ENCODE measurements around the gene CDON.

The CDON gene

GRCh38 chr11:126082251-126083109 is 19.8 kb upstream of the CDON start:
- DNase-seq = no peak

DNA sequence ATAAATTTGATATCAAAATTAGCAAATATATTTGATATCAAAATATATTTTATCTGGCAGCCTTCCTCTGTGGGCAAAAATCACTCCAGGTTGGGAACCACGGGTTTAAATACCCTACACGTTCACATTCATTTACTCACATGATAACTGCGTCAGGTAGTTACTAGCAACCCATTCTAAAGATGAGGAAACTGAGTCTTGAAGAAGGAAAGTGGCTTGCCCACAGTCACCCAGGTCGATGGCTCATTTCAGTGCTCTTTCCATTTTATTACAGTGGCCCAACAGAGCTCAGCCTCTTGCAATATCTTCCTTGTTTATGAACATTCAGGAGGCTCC is 19.2 kb upstream of the CDON start:
- no peak for DNase-seq

- DNase-seq = peak; percentile 11
Measured at GRCh38 chr11:126080161-126080941, 17.7 kb upstream of the CDON start.

- DNase-seq = no peak
Measured at GRCh38 chr11:126079621-126080124, 17.0 kb upstream of the CDON start.

DNA sequence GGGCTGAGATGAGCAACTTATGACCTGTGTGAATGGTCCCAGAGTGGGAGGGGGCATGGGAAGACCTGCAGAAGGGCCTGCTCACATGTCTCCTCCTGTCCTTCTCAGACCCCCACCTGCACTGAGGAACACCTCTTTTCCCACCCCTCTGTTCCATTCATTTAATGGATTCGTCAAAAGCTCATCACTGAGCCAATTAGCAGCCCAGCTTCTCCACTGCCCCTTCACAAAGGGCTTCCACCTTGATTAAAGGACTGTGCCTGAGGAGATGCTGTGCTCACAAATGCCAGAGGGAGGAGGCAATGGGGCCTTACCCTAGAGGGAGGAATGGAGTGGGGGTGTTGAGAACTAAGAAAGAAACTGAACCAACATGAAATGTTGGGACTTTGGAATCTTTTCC is 14.0 kb upstream of the CDON start:
- DNase-seq = no peak

- no peak for DNase-seq
Measured at GRCh38 chr11:126072801-126073594, 10.3 kb upstream of the CDON start.

DNA sequence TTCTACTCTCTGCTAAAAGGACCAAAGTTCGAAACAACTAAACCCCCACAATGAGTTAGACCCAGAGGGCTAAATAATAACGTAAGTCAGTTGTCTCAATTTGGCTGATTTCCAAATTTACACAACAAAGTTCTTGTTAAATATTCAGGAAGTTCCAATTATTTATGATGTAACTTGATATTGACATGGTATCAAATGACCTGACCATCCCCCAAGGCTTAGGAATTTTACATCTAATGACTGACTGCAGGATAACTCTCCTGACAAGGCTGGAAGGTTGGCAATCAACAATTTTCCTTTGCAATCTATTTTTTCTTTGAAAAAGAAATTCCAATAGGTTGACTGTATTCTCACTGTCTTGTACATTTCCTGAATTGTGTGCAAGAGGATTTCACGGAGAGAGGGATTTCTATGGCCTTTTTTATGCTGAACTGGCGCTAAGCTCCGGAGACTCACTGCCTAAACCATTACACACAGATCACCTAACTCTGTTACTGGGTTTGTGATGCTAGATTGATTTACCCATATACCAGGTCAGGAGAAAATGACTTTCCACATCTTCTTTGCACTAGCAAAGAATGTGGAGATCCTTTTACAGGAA is 9.6 kb upstream of the CDON start:
- no peak for DNase-seq

- DNase-seq = no peak
Measured at GRCh38 chr11:126063507-126063852, 814 bp upstream of the CDON start.

DNA sequence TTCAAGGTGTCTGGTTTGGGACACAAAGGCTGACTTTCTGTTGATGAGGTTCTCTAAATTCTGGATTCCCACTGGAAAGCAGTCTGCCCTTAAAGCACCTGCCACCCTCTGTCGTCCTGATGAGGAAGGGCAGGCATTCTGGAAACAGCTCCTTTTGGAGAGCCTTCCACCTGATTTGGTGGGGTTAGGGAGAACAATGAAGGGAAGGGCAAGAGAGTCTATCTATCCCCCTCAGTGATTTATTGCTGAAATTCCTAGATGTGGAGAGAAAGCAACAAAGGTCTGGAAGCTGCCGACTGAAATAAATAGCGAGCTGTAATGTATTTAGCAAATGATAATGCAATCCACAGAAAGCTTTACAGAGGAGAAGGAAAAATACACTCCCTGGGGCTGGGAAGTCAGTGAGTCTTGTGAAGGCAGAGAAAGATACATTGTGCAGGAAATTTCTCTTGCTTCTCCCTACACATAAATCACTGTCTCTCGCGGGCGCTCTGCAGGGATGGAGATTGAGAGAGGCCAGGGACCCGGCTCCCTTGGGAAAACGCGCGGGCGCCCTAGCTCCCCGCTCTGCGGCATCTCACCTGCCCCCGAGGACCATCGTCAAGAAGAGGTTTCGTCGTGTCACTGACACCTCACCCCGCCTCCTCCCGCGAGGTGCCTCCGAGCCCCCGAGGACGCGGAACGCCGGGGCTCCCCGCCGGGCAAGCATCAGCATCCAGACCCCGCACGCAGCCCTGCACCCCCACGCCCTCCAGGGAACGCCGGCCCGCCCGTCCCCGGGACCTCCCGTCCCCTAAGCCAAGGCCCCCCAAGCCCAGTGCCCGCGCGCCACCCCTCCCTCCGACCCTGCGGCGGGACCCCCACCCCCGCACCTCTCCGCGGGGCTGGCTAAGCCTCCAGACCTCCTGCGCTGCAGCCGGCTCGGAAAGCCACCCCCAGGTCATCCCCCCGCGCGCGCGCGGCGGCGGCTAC is 673 bp downstream of the CDON start:
- peak; percentile 12 for DNase-seq

DNA sequence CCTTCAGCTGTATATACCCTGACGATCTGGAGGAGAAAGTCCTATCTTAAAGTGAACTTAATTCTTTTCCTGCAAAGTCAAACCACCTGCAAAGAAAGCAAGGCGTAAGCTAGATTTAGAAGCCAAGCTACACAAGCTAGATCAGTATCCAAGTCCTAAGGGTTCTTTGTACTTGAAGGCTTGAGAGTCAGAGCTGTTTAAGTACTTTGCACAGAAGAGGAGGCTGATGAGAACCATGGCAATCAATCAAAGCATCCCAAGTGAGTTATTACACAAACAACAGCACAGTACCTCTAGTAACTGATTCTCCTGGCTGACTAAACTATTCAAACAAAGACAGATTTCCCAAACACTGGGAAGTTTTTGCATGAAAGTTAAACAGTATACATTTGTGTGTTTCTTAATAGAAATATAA is 1.9 kb downstream of the CDON start:
- no peak for DNase-seq

GRCh38 chr11:126059238-126059781 is 3.4 kb downstream of the CDON start:
- DNase-seq = no peak

DNA sequence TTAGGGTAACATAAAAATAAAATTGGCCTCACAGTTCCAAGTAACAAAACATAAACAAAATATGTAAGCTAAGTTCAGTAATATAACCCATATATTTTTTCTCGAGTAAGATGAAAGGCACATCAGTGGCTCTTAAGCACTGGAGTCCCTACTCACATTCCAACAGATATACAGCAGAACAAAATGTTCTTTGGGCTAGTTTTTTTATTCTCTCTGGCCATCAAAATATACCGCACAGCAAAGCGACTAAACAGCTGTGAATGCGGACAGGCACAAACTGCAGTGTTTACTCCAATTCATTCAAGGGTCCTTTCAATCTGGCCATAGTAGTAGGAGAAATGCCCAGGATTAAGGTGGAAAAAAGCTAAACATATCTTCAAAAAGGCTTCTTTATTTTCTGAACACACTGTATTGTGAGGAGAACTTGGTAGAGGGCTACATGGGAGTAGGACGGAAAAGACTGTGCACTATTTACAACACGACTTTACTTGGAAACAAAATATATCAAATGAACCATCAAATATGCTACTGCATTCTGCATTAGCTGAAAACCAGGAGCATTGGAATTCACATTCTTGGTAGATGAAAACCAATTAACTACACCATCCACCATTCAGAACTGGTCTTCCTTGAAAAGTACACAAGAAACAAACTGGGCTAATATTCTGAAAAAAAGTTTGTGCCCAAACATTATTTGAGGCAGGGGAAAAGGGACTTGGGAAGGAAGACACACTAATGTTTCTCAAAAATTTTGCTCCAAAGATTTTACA is 4.4 kb downstream of the CDON start:
- DNase-seq = no peak

DNA sequence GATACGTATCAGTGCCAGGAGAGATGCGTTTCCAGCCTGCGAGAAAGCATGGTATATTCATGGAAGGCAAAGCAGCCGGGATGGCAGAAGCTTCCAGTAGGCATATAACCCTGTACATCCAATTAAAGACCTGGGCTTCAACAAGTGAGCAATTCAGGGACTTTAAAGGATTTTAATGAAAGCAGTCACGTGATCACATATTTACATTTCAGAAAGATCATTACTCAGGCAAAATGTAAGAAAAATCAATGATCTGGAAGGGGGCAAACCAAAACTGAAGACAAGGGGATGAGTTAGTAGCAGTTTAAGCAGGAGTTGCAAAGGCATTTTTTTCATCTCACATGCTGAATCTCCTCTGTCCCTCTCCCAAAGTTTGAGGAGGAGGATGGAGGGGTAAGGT is 7.8 kb downstream of the CDON start:
- DNase-seq = no peak

DNA sequence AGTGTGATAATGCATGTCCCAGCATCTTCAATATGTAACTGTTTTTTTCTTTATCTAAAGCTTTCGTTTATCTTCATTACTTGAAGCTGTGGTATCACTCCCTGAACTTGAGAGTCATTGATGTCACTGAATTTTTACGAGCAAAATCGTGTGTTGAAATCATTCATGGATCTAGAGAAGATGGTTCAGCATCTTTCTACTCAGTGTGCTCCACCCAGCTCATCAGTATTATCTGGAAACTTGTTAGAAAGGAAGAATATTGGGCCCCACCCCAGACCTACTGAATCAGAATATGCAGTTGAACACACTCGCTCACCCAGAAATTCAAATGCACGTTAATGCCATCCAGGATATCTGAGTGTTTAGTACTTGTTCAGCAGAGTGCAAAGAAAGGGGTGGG is 8.3 kb downstream of the CDON start:
- DNase-seq = no peak

DNA sequence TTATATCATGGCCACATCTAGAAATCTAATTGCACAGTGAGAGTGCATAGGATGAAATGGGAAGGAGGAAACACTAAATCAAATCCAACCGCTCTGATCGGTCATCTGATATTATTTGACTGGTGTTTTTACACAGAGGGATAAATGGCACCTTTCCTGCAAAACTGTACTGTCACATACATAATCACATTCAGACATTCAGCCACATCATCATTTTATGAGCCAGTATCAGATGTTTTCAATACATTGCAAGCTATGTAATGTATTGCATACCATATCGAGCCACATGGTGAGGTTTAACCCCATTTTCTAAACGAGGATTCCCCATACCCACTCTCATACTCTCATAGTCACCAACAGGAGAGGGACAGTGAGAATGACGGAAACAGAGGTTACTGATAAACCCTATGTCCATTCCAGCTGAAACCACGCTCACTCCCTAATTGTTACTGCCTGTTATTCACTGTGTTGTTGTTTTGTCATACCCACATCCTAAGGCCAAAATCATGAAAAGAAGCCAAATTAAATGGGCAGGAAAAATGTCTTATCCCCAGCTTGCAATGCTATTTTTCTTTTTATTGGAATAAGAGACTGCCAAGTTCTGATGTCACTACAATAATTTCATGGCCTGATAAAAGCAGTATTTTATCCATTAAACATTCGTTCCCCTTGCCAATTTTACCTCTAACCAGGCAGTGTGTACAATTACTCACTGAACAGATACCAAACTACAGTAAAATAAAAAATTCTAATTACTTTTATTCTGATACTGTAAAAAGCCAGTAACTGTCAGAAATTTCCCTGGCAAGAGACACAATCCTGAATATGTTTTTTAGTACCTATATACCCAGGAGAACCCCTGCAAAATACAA is 9.0 kb downstream of the CDON start:
- no peak for DNase-seq

DNA sequence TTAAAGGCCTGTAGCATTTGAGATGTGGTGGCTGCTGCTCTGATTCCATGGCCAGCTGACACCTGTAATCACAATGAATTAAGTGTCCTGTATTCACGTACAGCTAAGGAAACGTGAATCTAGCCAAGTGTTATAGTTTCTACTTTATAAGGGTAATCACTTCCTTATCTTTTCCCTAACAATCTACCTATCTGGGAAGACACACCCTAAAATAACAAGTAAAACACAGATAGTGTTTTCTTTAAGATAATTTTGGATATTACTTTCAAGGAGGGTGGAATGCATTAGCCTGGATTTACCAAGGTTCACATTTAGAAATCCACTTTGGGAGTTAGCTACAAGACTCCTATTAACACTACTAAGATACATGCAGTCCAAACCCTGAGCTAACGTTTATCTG is 11.5 kb downstream of the CDON start:
- DNase-seq = no peak

DNA sequence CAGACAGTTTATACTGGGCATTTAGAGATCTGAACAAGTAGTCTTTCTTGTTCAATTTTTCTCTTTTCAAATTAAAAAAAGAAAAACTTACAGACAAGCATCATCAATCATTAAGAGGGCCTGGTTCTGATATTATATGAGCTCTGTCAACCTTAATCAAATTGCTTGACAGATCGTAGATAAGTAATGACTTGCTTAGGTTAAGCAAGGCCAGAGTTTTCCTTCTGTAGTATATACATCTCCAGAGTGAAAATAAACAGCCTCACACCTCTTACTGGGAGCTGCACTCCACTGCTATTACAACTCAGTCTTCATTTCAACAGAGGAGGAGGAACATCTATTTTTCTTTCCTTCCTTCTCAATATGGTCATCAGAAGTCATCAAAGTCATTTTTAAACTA is 13.5 kb downstream of the CDON start:
- no peak for DNase-seq

- no peak for DNase-seq
Measured at GRCh38 chr11:126048197-126048596, 14.5 kb downstream of the CDON start.

GRCh38 chr11:126046570-126047195 is 16.0 kb downstream of the CDON start:
- DNase-seq = no peak
